HG03575 (cell line): ENCODE data around the gene MRPL36.
"Not testable (repeated sequence)": the region's sequence is repeated elsewhere in the genome, so short reads cannot be mapped to it uniquely, and the experiment has no call there.

Experiments used
- ATAC-seq: cut with Tn5 transposase; IDR thresholded peaks from one replicate; pipeline ENCODE4 v1.9.1; 2021; ENCODE audit not compliant: unreplicated experiment, insufficient number of reproducible peaks, low FRiP score; ENCODE audit errors: extremely low read depth

The MRPL36 gene

DNA sequence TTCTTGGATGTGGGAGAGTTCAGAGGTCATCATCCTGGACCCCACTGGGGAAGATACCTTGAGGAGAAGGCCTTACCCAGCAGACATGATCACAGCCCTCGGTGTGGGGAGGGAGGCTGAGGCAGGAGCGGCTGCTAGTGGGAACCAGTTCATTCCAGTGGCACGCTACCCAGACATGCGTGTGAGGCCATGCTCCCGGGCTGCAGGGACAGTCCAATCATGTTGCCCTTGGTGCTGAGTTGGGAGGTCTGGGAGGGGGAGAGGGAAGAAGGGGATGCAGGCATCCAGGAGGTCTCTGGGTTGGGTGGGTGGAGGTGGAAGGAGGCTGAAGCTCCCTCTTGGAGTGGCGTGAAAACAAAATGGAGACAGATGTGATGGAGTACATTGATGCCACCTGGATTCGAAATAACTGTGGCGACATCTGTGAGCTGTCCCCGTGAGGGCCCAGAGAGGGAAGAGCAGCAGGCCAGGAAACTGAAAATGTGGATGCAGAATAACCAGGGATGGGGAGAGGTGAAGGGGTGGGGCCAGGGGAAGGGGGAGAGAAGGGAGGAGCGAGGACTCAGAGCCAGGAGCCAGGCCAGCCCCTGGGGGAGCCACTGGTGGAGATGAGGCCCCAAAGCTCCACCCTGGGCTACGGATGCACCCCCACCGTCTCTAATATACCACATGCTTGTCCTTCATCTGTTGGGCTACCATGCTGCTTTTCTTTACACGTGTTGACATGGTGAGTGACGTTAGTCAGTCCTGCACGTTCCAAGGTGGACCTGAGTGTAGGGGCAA, 17.8 kb upstream of the MRPL36 start:
- no peak for ATAC-seq

DNA sequence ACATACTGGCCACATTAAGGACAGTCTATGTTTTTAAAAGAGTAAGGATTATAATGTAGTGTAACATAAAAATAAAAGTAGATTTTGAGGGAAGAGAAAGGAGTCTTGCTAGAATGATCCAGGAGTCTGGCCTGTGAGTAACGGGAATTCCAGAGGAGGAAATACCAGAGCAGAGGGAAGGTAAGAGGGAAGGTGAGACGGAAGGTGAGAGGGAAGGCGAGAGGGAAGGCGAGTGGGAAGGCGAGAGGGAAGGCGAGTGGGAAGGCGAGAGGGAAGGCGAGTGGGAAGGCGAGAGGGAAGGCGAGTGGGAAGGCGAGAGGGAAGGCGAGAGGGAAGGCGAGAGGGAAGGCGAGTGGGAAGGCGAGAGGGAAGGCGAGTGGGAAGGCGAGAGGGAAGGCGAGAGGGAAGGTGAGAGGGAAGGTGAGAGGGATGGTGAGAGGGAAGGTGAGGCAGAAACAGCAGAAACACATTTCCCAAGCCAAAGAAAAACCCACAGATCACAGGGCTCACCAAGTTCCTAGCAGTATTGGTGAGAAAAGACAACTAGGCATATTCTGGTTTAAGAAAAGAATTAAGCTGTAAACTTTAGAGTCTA, 17.0 kb upstream of the MRPL36 start:
- not testable (repeated sequence) for ATAC-seq

DNA sequence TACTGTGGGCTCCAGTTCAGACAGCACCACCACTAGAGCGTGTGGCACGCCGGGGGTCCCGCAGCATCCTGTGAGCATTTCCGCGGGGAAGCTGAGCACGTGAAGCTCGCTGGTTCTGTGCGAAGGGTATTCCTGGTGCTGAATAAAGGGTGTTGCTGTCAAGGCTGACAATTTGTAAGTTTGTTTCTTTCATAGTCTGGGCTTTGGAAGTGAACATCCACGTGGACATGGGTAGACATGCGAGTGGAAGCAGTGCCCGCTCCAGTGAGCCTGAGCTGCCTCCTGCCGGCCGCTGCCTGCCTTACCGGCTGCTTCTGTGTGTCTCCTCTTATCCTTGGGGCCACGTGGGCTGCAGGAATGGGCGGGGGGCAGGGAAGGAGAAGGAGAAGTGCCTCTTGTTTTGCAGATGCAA, 16.2 kb upstream of the MRPL36 start:
- ATAC-seq = no peak

DNA sequence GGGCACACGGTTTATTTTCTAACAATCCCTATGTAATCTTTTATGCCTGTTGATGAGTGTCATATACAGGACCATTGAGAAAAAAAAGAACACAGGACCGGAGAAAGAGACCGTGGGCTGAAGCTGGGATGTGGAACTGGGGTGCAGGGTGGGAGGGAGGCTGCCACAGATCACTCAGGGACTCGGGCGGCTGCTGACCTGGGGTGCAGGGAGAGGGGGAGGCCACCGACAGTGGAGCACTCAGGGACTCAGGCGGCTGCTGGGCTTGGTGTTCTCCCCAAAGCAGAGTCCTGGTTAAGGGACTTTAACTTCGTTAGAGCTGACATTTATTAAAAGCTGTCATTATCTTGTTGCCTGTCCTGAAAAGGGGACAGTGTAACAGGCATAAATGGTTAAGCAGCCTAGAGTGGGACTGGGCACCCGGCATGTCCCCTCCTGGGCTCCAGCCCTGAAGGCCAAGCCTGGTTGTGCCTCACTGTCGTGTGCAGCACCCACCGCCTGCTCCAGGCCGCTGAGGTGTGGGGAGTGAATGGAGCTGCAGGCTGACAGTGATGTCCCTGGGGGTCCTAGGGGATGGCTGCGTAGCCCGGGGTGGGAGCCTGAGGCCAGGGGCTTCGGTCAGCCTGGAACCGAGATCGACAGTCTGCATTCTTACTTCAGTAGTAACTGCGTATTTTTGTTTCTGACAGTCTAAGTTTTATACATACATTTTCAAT, 15.6 kb upstream of the MRPL36 start:
- ATAC-seq = no peak

DNA sequence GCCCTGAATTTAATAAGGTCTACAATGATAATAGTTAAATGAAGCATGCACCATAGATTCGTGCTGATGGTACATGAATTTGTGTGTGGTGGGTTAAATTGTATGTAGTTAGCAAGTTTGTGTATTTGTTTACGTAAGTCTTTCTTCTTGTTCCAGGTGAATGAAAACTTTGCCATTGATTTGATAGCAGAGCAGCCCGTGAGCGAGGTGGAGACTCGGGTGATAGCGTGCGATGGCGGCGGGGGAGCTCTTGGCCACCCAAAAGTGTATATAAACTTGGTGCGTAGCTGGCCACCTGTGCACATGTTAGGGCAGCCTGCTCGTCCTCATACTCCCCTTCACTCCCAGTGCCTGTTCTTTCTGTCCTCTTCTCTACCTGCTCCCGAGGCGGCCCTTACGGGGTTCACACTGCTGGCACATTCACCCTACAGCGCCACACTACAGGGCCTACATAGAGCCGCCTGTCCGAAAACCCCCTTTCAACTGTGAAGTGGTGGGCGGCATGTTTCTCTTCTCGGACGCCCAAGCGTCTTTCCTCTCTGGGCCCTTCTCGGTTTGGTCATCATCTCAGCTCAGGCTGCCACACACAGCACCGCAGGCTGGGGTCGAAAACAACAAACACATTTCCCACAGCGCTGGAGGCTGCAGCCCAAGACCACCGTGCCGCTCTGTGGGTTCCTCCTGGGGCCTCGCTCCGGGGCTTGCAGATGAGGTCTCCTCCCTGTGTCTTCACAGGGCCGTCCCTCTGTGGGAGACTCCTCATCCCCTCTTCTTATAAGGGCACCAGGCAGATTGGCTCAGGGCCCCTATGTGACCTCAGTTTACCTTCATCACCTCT, 14.8 kb upstream of the MRPL36 start:
- ATAC-seq = no peak

DNA sequence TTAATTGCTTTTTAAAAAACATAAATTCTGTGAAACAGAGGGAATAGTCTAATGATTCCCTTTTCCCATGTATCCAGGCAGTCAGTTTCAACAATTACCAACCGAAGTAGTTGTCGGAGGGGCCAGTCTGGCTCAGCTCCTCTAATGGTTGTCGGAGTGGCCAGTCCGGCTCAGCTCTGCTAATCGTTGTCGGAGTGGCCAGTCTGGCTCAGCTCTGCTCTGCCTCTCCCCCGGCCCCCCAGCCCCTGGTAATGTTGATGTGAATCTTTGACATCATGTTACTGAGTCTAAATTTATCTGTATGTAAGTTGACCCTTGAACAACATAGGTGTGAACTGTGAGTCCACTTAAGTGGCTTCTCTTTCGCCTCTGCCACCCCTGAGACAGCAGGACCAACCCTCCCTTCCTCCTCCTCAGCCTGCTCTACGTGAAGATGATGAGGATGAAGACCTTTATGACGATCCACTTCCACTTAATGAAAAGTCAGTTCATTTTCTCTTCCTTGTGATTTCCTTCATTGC, 11.0 kb upstream of the MRPL36 start:
- no peak for ATAC-seq

DNA sequence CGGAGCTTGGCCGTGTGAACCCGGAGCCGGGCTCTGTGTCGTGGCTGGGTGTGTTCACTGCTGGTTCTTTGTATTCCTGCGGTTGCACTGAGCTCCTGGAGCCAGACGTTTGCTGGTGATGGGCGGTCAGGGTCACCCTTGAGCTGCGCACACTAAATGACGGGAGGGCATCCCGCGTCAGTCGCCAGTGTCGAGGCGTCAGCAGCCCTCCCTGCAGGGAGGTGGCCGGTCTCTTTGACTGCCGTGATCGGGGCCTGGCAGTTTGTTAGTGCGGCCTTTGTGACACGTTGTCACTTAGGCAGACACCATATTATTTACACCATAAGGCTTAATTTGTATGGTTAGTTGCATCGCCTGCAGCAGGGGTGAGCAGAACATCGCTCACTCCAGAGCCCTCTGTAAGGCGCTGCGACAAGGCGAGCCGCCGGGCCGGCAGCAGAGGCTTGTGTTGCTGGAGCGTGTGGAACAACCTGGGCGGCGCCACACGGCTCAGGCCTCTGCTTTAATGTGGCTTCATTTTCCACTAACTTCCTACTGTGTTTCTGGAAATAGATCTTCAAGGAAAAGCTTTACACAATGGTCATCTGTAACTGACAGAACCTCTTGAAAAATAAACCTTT, 9.9 kb upstream of the MRPL36 start:
- ATAC-seq = no peak

DNA sequence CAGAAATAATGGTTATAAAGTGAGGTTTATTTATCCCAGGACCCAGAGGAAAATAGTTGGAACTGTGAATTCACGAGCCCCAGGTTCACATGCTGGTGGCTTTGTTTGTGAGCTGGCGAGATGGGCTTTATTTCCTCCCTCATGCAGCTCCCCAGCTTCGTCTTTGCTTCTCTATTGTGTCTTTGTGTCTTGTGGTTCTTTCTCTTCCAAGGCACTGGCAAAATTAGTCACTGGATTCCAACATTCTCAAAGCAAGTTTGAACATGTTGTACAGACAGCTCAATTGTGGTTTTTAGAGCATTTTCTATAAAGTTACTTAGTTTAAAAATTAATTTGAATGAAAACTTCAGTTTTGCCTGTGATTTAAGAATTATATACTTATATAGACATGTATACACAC, 8.8 kb upstream of the MRPL36 start:
- no peak for ATAC-seq

DNA sequence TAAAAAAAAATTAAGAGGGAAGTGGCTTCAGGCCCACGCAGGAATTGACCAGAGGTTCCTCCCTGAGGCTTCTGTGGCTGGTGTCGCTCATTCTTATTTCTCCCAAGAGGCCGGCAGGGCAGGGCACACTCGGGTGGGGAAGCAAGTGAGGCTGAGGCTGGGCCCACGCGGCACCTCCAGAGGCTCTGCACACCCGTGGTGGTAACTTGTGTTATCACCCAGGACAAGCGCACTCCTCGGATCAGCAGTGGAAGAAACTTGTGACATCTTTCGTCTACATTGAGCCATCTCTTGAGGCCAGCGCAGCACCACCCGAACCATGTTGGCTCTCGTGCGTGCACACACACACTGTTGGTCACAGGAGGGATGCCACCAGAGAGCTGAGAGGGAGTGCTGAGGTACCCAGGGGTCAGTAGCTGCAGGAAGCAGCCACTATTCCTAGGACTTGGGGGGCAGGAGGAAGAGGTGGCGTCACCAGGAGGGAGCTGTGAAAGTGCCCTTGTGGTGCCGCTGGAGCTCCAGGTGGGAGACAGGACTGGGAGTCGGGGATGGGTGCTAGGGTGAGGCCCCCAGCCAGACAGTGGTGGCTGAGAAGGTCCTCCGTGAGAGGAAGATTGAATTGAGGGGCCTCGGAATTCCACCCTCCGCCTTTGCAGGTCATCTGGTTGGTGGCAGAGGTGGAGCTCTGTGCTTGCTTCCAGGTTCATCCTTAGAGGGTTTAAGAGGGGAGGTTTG, 8.0 kb upstream of the MRPL36 start:
- no peak for ATAC-seq

DNA sequence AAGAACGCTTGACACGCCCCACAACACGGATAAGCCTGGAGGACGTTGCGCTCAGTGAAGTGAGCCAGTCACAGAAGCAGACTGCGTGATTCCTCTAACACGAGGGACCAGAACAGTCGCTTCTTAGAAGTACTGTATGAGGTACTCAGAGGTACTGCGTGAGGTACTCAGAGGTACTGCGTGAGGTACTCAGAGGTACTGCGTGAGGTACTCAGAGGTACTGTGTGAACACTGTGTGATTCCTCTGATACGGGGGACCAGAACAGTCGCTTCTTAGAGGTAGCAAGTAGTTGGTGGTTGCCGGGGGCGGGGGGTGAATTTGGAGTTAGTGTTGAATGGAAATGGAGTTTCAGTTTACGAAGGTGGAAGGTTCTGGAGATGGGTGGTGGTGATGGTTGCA, 7.3 kb upstream of the MRPL36 start:
- no peak for ATAC-seq

DNA sequence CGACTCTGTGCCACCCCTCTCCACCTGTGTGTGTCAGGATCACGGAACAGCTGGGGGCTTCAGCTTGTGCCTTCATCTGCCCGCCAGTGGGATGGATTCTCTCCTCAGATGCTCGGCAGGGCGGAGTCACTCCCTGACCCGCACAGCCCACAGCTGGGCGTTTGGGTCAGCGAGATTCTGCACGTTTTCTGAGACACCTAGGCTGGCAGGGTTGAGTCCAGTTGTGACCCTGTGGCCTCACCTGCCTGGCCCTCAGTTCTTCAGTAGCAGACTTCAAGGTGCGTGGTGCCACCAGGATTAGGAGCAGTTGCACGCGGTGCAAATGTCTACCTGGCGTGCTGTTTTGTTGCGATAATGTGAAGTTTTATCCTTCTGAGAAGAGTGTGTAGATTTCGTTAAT, 6.6 kb upstream of the MRPL36 start:
- no peak for ATAC-seq

DNA sequence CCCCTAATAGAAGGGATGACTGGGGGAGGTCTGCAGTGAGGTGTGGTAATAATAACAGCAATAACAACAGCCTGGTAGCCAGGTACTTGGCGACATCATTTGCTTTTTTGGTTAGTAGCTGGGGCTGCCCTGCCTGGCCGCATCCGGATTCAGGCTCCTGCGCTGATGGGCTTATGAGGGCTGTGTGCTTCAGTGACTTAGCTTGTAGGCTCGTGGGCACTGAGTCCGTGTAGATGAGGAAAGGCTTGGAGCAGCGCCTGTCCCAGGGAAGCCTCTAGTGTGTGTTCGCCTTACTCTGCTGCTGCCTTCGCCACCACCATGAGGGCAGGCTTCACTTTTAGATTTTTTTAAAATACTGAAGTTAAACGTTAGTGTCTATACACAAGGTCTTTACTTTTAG, 6.1 kb upstream of the MRPL36 start:
- no peak for ATAC-seq

DNA sequence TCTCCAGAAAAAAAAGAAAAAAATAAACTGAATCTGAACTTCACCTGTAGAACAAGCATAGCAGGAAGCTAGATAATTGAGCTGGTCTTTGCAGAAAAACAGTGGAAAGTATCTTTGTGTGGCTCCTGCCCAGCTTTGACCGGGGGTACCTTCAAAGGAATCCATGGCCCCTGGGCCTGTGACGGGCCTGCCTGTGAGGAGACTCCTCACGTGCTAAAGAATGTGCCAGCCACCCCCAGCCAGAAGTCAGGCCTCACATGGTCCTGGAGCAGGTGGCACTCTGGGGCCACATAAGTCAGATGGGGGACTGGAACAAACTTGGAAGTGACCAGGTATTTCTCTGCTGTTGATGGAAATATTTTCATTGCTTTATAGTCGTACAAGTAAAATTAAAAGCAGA, 5.7 kb upstream of the MRPL36 start:
- ATAC-seq = no peak

DNA sequence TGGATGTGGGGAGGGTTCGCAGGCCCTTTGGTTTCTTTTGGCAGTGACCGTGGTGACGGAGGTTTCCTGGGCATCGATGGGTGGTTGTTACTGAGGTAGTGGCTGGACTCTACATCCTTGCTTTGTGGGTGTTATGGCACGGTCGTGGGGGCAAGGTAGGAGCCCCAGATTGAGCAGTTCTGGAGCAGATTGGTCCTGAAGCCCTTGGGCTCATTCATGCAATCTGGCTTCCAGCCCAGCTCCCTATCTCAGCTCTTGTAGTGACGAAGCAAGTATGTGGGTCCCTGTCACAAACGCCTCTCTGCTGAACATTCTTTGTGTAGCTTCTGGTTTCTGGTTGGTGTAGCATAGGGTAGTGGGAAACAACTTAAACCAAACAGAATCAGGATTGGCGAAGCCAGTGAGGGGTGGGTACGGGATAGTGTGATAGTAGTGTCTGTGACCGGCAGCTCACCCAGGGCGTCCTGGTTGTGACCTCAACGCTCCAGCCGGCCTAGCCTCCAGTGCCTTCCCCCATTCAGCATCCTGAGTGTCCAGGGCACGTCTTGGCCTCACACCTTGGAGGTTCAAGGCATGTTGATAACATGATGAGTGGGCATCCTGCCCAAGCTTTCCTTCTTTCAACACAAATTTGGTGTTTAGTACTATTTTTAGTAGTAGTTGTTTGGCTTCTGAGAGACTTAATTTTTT, 4.5 kb upstream of the MRPL36 start:
- ATAC-seq = no peak

DNA sequence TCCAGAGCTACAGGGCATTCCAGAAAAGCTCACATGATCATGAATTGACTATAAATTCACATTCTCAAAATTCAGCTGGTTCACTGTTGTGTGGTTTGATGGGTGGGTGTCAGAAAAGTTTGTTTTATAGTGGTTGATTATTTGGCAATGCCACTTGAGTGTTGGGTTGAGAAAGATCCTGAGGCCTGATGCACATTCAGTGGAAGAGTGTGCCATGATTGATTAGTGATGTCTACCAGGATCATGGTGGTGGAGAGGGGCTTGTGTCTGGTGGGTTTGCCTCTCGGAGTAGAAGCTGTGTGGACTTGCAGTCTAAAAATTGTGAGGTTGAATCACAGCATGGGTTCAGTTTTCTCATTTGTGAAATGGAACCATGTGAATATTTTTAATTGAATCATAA, 3.6 kb upstream of the MRPL36 start:
- no peak for ATAC-seq

DNA sequence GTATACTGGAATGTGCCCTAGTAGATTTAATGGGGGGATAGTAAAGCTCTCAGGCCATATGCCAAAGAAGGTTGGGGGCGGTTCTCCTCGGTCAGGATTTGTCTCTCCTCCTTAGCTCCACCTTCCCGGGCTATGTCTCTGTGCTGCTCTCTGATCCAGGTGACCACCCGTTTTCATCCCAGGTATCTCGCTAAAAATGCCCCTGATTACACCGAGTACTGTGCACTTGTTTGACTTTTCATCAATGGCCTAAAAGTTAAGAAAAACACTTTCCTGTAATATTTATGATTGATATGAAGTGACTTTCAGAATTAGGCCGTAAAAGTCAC, 2.3 kb upstream of the MRPL36 start:
- ATAC-seq = no peak

DNA sequence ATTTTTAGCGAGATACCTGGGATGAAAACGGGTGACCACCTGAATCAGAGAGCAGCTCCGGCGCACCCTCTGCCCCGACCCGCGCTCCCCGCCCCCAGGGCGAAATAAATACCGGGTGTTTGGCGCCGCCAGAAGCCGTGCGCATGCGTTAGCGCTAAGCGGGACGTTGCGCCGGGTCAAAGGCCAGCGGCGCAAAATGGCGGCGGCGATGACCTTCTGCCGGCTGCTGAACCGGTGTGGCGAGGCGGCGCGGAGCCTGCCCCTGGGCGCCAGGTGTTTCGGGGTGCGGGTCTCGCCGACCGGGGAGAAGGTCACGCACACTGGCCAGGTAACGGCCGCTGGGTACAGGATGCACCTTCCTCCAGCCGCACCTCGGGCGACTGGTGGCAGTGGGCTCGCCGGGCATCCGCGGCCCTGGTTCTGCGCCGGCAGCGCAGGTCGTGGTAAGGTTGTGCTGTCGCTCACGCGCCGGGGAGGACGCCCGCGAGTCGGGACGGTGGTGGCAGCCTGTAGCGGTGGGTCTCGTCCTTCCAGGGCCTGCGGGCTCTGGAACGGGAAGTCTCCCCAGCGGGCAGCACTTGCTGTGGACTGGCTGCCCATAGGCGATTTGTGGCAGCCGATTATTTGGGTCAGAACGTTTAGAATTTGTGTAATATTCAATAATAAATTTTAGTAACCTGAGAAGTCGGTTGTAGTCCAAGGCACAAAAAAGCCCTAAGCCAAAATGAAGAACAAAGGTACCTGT, 1.8 kb upstream of the MRPL36 start, which contains the start of gene NDUFS6:
Gene NDUFS6, plus strand, starts transcription at position 186 of the 745 bp plus-strand sequence. Its CDS starts 11 bp downstream, at position 197.
- ATAC-seq = peak; percentile 28
